KG1 (cell line): ENCODE data around the gene ATP6V0A1.
"Not testable (repeated sequence)": the region's sequence is repeated elsewhere in the genome, so short reads cannot be mapped to it uniquely, and the experiment has no call there.

Source experiments
- DNase-seq: peaks from one replicate; lab custom pipeline; 2025; lab: John Stamatoyannopoulos, UW

ATP6V0A1 gene

DNA sequence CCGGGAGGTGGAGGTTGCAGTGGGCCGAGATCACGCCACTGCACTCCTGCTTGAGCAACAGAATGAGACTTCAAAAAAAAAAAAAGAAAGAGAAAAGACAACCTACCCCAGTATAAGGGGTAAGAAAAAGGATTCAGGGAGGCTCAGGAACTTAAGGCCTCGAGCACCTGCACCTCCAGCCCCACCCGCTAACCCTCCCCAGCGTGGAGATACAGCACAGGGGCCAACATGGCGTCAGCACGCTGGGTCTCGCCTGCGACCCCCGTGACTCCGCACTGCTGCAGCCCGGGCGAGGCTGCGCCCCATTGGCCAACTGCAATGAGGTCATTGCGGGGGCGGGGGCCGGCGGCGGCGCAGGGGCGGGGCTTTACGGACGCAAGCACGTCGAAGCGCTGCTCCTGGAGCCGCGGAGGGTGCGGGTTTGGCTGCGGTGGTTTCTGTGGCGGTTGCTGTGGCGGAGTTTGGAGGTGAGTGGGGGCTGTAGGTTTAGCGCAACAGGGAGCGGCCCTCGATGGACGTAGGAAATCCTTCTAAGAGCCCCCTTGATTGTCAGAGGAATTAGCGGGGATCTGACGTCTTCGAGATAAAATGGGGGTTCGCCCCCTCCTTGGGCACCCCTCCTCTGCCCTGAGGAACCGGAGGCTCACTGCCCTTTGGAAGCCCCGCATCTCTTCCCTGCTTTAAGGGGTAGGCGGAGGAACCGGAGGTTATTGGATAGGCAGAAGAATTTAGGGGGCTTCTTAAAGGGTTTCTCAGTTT lies at the start of gene ATP6V0A1:
ATP6V0A1 (plus strand) TSS at position 382 of the 759 bp plus-strand sequence. CDS start 2,017 bp downstream, outside the sequence.
- peak; percentile 39 for DNase-seq

DNA sequence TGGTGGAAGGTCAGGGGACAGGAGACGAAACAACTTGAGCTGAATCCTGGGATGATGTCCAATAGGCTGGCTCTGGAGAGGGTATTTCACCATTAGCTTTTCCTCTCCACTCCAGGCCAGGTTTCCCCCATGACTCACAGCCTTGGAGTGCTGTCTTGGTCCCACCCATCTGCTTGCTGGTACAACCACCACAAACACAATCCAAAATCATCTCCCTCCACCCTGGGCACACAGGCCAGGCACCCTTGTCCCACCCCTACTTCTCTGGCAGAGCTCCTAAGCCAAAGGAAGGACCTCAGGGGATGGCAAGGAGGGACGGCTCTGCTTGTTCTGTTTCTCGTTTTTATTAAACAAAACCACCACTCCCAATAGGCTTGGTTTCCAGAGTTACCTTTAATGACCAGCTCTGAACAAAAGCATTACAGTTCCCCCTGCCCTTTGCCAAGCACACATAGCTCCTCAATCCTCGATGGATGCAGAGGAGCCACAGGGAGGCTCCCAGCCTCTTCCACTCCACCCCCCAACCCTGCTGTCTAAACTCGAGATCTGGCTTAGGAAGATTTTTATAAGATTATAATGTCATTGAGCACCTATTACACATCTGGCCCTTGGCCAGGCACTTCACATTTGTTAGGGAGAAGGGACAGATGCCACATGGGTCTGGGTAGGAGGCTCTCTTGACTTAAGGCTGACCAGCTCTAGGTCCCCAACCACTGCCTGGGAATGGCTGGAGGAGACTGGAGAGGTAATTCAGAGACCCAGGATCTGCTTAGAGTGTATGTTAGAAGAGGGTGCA lies 49.0 kb upstream of the ATP6V0A1 start:
- DNase-seq, result no peak

DNA sequence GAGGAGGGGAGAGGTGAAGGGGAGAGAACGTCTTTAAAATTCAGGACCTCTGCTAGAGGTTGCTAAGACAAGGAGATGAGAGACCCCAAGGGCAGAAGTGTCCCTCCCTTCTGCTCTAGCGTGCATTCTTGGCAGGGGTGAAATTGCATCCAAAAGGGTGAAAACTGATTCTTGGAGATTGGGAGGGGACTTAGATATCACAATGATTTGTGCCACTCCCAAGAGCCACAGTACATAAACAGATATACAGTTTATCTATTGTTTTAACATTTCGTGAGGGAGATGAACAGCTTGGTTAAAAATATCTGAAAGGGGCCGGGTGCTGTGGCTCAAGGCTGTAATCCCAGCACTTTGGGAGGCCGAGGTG lies 48.4 kb upstream of the ATP6V0A1 start:
- no peak for DNase-seq

DNA sequence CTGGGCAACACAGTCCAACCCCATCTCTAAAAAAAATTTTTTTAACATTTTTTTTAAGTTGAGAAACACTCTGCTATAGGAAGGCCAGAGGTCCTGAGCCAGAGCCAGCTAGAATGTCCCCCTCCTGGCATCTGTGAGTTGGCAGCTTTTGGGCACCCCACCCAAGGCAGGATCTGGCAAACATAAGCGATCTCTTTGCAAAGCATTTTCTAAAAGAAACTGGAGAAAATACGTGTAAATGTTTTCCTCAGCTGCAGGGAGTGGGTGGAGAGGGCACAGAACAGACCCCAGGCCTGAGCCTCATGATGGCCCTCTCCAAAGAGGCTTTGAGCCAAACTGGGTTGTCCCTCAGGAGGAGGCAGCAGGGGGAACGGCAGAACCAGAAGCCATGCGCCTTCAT lies 47.3 kb upstream of the ATP6V0A1 start:
- DNase-seq, result no peak

DNA sequence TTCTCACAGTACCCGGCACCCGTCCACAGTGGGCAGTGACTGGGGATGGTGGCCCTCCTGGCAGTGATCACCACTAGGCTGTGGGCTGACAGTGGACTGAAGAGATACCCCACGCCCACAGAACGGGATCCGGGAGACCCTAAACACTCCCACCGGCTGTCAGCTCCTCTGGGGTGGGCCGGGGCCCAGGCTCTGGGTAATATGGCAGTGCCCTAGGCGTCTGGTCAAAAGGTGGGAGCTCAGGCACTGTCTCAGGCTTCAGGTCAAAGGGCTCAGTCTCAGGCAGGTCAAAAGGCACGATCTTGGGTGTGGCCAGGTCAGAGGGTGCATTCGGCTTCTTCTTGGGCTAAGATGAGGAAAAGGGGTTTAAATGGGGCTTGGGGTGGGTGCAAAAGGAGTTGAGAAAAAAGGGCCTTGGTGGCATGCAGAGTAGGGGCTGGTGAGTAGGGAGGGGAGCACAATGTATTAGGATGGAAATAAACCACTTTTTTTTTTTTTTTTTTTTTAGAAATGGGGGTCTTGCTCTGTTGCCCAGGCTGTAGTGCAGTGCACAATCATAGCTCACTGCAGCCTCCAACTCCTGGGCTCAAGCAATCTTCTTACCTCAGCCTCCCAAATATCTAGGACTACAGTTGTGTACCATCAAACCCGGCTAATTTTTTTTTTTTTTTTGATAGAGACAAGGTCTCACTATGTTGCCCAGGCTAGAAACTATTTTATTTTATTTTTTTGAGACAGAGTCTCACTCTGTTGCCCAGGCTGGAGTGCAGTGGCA lies 46.6 kb upstream of the ATP6V0A1 start:
- DNase-seq, result no peak

DNA sequence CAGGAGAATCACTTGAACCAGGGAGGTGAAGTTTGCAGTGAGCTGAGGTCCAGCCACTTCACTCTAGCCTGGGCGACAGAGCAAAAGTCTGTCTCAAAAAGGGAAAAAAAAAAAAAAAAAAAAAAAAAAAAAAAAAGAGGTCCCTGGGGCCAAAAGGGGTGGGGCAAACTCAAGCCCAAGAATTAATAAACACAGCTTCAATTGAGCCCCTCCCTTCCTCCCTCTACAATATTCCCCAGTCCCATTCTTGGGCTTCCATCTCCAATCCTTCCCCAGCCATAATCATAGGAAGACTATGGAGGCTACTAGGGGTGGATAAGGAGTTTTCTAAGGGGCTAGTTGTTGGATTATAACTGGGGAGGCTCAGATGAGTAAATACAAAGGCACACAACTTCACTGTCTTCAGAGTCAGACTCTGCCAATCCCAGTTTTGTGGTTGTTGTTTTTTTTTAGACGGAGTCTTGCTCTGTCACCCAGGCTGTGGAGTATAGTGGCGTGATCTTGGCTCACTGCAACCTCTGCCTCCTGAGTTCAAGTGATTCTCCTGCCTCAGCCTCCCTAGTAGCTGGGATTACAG lies 45.1 kb upstream of the ATP6V0A1 start:
- DNase-seq, result no peak

DNA sequence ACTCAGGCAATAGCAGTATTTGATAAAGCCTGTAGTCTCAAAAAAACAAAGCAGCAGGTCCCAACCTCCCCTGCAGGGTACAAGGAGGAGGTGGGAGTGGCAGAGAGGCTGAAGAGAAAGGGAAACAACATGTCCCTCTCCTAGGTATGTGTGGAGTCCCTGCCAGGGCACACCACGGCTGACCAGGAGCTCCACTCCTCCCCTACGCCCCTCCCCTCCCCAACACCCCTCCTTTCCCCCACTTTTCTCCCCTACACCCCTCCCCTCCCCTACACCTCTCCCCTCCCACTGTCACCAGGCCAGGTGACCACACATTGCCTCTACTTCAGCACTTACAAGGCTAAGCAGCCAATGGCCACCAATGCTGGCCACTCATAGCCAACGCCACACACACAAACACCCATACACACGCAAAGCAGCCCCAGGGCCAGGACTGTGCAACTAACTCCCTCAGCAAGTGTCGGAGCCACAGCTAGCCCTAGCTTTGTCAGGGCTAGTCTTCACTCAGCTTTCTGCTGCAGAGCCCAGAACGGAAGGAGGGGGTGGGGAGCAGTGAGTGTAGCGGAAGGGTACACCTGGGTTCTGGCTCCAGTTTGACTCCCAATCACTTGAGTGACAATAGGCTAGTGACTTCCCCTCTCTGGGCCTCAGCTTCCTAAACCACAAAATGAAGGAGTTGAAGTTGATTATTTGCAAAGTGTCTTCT lies 43.8 kb upstream of the ATP6V0A1 start:
- peak; percentile 85 for DNase-seq

DNA sequence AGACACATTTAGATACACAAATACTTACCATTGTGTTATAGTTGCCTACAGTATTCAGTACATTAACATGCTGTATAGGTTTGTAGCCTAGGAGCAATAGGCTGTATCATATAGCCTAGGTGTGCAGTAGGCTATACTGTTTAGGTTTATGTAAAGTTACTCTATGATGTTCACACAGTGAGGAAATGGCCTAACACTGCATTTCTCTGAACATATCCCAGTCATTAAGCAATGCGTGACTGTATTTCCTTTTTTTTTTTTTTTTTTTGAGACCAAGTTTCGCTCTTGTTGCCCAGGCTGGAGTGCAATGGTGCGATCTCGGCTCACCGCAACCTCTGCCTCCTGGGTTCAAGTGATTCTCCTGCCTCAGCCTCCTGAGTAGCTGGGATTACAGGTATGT lies 40.7 kb upstream of the ATP6V0A1 start:
- not testable (repeated sequence) for DNase-seq

DNA sequence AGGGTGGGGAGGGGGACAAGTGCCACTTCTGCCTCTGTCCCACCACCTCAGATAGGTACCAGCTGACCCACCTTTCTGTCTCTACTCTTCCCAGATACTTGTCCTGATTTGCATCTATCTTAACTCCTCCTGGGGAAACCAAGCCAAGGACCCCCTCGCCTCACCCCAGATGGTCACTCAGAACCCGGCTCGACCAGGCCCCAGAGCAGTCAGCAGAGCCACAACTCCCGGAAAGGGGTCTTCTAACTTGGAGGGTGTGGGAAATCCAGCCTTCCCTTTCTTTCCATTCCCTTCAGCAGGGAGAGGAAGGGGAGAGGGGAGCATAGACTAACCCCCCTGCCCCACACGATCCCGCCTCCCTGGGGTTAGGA lies 37.6 kb upstream of the ATP6V0A1 start:
- no peak for DNase-seq

DNA sequence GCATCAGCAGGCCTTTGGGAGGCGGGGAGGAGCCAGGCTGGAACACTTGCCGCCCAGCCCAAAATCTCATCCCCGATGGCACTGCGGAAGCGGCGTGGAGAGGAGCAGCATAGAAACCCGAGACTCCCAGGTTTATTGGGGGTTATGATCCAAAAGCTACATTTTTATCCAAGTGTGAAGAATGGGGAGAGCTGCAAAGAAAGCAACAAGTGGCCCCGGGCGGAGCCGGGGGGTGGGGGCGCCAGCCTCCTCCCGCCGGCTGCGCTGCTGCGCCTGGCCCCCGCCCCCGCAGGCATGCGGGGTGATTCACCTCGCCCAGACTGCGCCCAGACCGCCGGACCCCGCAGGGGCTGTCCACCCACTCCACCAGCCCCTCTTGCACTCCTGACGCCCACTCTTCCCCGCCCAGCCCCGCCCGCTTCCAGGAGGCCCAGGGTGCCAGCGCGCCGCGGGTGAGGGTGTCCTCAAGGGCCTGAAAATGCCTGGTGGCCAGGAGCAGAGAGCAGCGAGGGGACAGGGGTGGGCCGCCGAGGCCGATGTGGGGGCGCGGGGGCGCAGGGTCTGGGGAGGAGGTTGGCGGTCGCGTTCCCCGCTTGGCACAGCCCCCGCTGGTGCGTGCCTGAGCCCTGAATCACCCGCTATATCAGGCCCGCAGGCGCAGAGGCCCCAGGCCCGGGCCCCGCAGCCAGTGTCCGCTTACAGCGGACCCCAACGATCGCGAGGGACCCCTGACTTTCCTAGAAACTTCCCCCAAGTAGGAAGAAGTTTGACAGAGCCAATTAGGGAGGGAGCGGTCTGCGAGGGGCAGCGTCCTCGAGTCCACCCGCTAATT lies 37.0 kb upstream of the ATP6V0A1 start:
- DNase-seq, result no peak

DNA sequence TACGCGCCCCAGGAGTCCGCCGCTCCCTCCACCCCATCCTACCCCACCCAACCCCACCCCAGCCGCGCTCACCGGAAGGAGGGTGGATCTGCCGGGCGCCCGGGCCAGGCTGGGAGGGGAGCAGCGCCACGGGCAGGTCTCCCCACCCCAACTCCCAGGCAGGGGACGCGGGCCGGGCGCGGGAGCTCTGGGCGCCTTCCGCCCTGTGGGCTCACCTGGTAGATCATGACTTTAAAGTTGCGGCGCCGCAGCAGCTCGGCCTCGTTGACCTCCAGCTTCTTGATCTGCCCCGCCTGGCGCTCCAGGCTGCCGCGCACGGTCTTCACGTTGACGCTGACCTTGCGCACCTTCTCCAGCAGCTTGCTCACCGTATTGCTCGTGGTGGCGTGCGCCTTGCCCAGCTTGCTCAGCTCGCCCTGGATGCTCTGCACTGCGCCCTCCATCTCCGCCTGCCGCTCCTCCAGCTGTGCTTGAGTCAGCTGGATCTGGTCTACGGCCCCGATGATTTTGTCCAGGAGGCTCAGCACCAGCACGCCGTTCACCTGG lies 36.2 kb upstream of the ATP6V0A1 start:
- DNase-seq, result no peak

DNA sequence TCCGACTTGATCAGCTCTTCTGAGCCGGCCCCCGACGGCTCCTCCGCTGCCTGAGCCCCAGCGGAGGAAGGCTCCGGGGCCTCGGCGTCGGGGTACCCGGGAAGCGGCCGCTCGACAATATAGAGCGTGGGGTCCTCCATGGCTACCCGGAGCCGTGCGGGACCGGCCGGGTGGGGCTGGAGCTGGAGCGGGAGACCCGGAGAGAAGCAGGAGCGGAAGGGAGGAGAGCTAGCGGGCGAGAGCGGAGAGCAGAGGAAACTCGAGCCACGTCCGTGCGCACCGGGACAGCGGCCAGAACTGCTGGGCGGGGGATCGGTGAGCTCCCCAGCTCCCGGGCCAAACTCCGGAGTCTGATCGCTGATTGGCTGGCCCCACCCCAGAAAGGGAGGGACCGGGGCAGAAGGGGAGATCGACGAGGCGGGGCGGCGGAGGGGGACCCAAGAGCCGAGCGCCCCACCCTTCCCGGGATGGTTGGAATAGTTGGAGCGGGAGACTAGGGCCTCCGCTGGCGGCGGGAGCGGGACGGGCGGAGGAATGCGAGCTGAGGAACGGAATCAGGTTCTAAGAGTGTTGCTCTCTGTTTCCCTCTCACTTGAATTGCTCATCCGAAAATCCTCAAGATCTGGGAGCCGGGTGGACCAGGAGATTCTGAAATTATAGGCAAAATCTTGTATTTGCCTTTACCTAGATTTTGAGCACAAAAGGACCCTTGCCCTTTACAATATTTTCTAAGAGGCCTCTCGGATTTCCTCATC lies 35.5 kb upstream of the ATP6V0A1 start, which contains the start of gene CAVIN1:
CAVIN1 (minus strand) TSS at position 299 of the 755 bp plus-strand sequence; CDS start at position 140, 159 bp downstream.
- DNase-seq, result no peak

DNA sequence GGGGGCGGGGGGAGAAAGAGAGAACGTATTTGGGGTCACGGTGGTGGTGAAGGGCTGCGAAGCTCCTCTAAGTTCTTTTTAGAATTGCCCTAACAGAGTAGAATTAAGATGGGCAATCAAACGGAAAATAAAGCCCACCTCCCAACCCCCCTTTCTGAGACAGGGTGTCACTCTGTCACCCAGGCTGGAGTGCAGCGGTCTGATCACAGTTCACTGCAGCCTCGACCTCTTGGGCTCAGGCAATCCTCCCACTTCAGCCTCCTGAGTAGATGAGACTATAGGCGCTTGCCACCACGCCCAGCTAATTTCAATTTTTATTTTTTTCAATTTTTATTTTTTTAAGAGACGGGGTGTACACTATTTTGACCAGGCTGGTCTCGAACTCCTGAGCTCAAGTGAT lies 34.9 kb upstream of the ATP6V0A1 start:
- no peak for DNase-seq

DNA sequence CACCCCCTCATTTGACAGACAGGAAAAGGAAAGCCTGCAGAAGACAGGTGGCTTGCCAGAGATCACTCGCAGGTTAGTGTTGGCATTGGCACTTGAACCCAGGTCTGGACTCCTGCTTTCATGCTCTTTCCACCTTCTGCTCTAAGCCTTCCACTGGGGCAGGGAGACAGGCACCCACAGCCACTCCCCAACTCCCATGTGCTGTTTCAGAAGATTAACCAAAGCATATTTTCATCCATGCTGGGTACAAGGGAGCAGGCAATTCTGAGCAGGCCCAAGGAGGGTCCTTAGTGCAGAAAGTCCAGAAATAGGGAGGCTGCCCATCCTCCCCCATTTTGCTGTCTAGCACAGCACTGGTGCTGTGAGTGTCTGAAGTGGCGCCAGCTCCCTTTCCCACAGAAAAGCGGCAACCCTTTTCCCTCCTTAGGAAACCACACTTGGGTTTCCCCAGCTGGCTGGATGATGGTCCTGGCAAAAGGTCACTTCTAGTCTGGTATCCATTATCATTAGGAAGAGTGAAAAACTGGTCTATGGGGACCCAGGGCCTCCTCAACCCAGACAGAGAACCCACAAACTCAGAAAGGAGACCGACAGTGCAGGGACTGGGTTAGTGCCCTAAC lies 33.6 kb upstream of the ATP6V0A1 start:
- no peak for DNase-seq

DNA sequence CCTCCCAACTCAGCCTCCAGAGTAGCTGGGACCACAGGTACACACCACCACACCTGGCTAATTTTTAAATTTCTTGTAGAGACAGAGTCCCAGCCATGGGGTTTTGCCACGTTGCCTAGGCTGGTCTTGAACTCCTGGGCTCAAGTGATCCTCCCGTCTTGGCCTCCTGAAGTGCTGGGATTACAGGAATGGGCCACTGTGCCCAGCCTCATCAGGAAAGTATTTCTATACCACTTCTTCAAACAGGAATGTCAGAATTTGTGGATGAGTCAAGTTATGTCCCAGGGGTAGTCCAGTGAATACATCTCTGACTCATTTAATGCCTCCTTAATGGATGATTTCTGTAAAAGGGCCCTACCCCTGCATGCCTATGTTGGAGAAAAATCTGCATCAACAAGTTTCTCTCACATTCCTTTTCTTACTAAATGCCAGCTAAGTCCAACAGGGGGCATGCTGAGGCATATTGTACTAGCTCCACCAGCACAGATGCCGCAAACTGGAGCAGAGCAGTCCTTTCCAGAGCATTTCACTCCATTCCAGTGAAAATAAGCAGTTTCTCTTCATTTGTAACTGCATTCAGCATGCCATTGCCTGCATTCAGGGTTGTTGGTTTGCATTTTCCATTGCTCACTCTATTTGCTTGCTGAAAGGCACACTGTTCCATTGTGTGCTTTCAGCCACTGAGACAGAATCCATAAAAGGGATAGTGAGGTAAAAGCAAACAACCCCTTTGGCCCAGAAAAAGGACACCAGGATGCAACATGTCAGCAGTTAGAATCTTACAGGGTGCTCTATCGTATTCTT lies 30.3 kb upstream of the ATP6V0A1 start:
- DNase-seq, result peak; percentile 49

DNA sequence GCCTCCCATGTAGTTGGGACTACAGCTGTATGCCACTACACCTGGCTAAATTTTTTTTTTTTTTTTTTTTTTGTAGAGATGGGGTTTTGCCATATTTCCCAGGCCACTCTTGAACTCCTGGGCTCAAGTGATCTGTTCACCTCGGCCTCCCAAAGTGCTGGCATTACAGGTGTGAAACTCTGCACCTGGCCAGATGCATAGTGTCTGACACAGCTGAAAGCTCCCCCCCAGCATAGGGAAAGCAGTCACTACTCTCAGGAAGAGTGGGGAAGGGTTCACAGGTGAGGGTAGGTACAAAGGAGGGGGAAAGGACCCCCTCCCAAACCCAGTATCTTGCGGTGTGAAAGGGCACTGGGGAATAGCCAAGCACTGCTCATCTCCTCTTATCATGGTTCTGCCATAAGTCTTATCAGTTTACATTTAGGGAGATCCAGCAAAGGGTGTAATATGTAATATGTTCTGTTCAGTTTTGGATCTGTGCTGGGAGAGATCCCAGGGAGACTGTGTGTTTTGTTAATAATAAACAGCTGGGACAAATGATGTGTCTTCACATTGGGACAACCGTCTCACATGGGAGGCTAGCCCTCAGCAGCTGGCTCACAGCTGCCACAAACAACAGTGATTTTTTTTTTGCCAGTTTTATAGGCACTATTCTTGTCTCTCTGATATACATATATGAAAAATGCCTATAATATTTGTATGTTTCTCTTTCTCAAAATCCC lies 28.8 kb upstream of the ATP6V0A1 start:
- DNase-seq, result no peak

DNA sequence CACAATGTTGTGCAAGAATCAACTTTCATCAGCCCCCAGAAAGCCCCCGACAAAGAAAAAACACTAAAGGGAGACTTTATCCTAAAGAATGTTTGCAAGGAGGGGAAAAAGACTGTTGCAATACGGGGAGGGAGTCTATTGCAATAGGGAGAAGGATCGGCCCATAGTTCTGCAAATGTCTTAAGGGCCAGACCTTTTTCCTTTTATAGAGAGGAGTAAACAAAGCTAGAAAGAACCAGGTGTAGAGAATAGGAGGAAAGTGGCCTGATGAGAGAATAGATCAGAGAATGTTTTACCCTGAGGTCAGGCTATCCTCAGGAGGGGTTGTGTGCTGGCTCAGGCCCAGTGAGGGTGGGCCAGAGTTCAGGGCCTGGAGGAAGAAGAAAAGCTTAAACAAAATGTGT lies 26.9 kb upstream of the ATP6V0A1 start:
- DNase-seq, result no peak

DNA sequence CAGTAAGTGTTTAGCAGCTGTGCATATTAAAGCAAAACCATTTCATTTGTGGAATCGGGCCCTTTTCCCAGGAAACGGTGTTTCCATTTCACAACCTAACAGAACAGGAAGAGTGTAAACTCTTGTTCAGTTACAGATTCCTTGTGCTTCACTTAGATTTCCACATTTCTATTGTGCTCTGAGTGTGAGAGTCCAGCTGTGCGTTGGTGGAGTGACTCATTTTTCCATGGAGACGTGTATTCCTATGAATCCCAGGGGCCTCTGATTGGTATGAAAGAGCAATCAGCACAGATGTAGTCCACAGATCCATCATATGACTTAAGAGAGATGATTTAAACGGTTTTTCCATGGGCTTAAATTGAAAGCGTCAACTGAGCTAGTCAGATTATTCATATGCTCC lies 22.3 kb upstream of the ATP6V0A1 start:
- no peak for DNase-seq
